NT2/D1 (cell line): ENCODE measurements around the gene ADK.

Source experiments
- YY1 ChIP-seq: IDR thresholded peaks from 2 replicates; pipeline ENCODE4 v1.6.1; 2011; ENCODE audit not compliant: insufficient read length, insufficient read depth
- ZNF274 ChIP-seq: IDR thresholded peaks from 2 replicates; pipeline ENCODE4 v1.6.1; 2011; ENCODE audit warnings: mild to moderate bottlenecking, low read depth, low read length

DNA sequence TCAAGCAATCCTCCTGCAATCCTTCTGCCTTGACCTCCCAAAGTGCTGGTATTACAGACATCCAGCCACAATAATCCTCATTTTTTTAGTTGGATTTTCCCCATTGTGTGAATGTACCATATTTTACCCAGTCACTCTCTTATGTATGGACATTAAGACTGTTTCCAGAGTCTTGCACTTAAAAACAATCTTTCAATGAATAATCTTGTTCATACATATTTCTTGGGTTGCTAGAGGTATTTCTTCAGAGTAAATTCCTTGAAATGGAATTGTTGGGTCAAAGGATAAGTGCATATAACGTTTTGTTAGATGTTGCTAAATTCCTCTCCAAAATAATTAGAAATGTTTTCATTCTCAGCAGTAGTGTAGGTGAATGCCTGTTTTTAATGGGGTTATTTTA, 392.3 kb downstream of the ADK start:
- TF ChIP-seq ZNF274 (no peak), YY1 (no peak)
